HepG2 (cell line): ENCODE measurements around the gene PNKD. TPM values are rescaled to one million over a fixed set of nuclear protein-coding genes. Genes with fewer than 3 reads are reported as not detected.

Source experiments
- BORCS8-MEF2B ChIP-seq: sonication (generic); formaldehyde crosslinking; IDR thresholded peaks from 2 replicates; pipeline ENCODE4 v1.8.0; 2022; ENCODE audit warnings: mild to moderate bottlenecking, missing genetic modification reagents
- CHD4 ChIP-seq: fragments of 200-600 bp; sonication (generic); IDR thresholded peaks from 2 replicates; pipeline ENCODE4 v1.7.0; 2017; ENCODE audit warnings: mild to moderate bottlenecking, low read length, borderline replicate concordance
- NCOR1 ChIP-seq: fragments of 200-600 bp; sonication (generic); IDR thresholded peaks from 2 replicates; pipeline ENCODE4 v1.7.0; 2017; ENCODE audit warnings: antibody characterized with exemption, low read length, borderline replicate concordance
- NPAS2 ChIP-seq: sonication (generic); formaldehyde crosslinking; IDR thresholded peaks from 2 replicates; pipeline ENCODE4 v1.8.0; 2022; ENCODE audit warnings: mild to moderate bottlenecking, missing genetic modification reagents, borderline replicate concordance
- SAP130 ChIP-seq: IDR thresholded peaks from 2 replicates; pipeline ENCODE4 v1.6.1; 2016; ENCODE audit warnings: low read depth
- SMAD1 ChIP-seq: sonication (generic); formaldehyde crosslinking; IDR thresholded peaks from 2 replicates; pipeline ENCODE4 v1.4.0; 2020; ENCODE audit warnings: missing genetic modification reagents, low read depth, mild to moderate bottlenecking, borderline replicate concordance
- ZNF619 ChIP-seq: sonication (generic); formaldehyde crosslinking; IDR thresholded peaks from 2 replicates; pipeline ENCODE4 v1.4.0; 2020; ENCODE audit warnings: mild to moderate bottlenecking, missing genetic modification reagents
- ZNF749 ChIP-seq: sonication (generic); formaldehyde crosslinking; IDR thresholded peaks from 2 replicates; pipeline ENCODE4 v1.8.0; 2022; ENCODE audit warnings: mild to moderate bottlenecking, missing genetic modification reagents, moderate library complexity, borderline replicate concordance
- ZSCAN22 ChIP-seq: sonication (generic); formaldehyde crosslinking; IDR thresholded peaks from 2 replicates; pipeline ENCODE4 v1.4.0; 2020; ENCODE audit warnings: mild to moderate bottlenecking, missing genetic modification reagents
- ZSCAN31 ChIP-seq: sonication (generic); formaldehyde crosslinking; IDR thresholded peaks from 2 replicates; pipeline ENCODE4 v1.5.0; 2020; ENCODE audit warnings: low read depth, mild to moderate bottlenecking, missing genetic modification reagents
- polyA plus RNA-seq, 8 experiments: library from polyadenylated mRNA; depleted of rRNA in 3 of 8; stranded (reverse) in 7 of 8; unstranded in 1 of 8; fragments of >200 nt; fragmentation: Illumina TruSeq in 4 of 8; extraction: Trizol in 4 of 8; gene quantifications; 2 replicates each; pipeline versions ENCODE4 v1.2.1 to v1.2.3, GENCODE V29; 2011 to 2016; ENCODE audit warnings: low read depth in 4 of 8, missing spikeins in 1 of 8, mixed read lengths in 1 of 8; ENCODE audit not compliant: insufficient read depth in 1 of 8
- total RNA-seq, 5 experiments: library from RNA; depleted of rRNA; stranded (reverse); fragments of >200 nt; fragmentation: Illumina TruSeq; extraction: Trizol; gene quantifications; 2 replicates each; pipeline ENCODE4 v1.2.3, GENCODE V29; 2016; ENCODE audit warnings: low read depth in 1 of 5
- TF ChIP-seq, protein P1 (sequence below): sonication (generic); formaldehyde crosslinking; IDR thresholded peaks from 2 replicates; pipeline ENCODE4 v1.9.0; 2022; ENCODE audit warnings: low read depth, missing genetic modification reagents
- TF ChIP-seq, protein P2 (sequence below): sonication (generic); formaldehyde crosslinking; IDR thresholded peaks from 2 replicates; pipeline ENCODE4 v1.5.1; 2020; ENCODE audit warnings: mild to moderate bottlenecking, missing genetic modification reagents
- TF ChIP-seq, protein P3 (sequence below): IDR thresholded peaks from 2 replicates; pipeline ENCODE4 v1.4.0; 2020; ENCODE audit warnings: mild to moderate bottlenecking, missing genetic modification reagents
- TF ChIP-seq, protein P4 (sequence below): sonication (generic); formaldehyde crosslinking; IDR thresholded peaks from 2 replicates; pipeline ENCODE4 v1.5.1; 2020; ENCODE audit warnings: mild to moderate bottlenecking, missing genetic modification reagents, moderate library complexity

The PNKD gene
- total and polyA plus RNA-seq, 2 of the 13 experiments (the other 11 are each of a cell fraction or from before 2014, with no cell fraction given) = 55.9 to 80.4 TPM

DNA sequence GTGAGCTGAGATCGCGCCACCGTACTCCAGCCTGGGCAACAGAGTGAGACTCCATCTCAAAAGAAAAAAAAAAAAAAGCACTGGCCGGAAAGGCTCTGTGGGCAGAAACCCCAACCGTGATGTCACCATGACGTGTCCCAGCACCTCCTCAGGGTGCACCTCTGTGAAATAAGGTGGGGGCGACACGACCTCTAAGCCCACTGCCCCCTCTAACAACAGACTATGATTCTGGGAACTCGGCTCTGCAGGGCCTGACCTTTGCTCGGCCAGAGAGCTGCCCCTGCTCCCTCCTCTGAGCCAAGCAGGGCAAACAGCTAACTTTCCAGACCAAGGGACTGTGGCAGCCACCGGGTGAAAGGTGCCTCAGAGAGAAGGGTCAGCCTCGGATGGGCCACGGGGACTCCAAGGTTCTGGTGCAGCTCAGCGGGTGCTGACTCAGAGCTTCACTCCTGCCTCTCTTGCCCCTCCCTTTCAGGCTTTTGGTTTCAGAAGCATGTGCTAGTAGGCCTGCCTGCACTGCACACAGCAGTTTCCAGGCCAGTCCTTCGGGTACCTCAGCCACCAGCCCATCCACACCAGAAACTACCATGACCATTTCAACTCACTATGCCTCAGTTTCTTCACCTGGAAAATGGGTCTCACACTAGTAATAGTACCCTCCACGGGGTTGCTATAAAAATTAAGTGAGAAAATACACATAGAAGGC, 13.9 kb downstream of the PNKD start (continued):
- TF ChIP-seq, protein P1, sequence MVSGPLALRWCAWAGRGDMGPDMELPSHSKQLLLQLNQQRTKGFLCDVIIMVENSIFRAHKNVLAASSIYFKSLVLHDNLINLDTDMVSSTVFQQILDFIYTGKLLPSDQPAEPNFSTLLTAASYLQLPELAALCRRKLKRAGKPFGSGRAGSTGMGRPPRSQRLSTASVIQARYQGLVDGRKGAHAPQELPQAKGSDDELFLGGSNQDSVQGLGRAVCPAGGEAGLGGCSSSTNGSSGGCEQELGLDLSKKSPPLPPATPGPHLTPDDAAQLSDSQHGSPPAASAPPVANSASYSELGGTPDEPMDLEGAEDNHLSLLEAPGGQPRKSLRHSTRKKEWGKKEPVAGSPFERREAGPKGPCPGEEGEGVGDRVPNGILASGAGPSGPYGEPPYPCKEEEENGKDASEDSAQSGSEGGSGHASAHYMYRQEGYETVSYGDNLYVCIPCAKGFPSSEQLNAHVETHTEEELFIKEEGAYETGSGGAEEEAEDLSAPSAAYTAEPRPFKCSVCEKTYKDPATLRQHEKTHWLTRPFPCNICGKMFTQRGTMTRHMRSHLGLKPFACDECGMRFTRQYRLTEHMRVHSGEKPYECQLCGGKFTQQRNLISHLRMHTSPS (CRISPR knock-in tag) = 0 out of 2 replicates have a peak, but pooled peaks have one; percentile 25
- TF ChIP-seq BORCS8-MEF2B (no peak), NCOR1 (0 out of 2 replicates have a peak, but pooled peaks have one; percentile 10), ZSCAN22 (no peak), ZNF619 (no peak), NPAS2 (CRISPR knock-in tag) (no peak), SAP130 (no peak; the same call in none of the 2 replicates), CHD4 (0 out of 2 replicates have a peak, but pooled peaks have one; percentile 46), SMAD1 (CRISPR knock-in tag) (no peak; the same call in 1 of the 2 replicates), ZNF749 (CRISPR knock-in tag) (no peak), ZSCAN31 (CRISPR knock-in tag) (0 out of 2 replicates have a peak, but pooled peaks have one; percentile 73)
- TF ChIP-seq, protein P2, sequence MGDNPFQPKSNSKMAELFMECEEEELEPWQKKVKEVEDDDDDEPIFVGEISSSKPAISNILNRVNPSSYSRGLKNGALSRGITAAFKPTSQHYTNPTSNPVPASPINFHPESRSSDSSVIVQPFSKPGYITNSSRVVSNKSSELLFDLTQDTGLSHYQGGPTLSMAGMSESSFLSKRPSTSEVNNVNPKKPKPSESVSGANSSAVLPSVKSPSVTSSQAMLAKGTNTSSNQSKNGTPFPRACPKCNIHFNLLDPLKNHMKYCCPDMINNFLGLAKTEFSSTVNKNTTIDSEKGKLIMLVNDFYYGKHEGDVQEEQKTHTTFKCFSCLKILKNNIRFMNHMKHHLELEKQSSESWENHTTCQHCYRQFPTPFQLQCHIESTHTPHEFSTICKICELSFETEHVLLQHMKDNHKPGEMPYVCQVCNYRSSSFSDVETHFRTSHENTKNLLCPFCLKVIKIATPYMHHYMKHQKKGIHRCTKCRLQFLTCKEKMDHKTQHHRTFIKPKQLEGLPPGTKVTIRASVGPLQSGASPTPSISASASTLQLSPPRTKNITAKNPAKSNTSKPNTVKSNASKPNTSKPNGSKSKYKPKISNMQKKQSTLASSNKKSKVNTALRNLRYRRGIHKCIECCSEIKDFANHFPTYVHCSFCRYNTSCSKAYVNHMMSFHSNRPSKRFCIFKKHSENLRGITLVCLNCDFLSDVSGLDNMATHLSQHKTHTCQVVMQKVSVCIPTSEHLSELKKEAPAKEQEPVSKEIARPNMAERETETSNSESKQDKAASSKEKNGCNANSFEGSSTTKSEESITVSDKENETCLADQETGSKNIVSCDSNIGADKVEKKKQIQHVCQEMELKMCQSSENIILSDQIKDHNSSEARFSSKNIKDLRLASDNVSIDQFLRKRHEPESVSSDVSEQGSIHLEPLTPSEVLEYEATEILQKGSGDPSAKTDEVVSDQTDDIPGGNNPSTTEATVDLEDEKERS (CRISPR knock-in tag) = peak; percentile 58; the same call in 1 of the 2 replicates
- TF ChIP-seq, protein P3, sequence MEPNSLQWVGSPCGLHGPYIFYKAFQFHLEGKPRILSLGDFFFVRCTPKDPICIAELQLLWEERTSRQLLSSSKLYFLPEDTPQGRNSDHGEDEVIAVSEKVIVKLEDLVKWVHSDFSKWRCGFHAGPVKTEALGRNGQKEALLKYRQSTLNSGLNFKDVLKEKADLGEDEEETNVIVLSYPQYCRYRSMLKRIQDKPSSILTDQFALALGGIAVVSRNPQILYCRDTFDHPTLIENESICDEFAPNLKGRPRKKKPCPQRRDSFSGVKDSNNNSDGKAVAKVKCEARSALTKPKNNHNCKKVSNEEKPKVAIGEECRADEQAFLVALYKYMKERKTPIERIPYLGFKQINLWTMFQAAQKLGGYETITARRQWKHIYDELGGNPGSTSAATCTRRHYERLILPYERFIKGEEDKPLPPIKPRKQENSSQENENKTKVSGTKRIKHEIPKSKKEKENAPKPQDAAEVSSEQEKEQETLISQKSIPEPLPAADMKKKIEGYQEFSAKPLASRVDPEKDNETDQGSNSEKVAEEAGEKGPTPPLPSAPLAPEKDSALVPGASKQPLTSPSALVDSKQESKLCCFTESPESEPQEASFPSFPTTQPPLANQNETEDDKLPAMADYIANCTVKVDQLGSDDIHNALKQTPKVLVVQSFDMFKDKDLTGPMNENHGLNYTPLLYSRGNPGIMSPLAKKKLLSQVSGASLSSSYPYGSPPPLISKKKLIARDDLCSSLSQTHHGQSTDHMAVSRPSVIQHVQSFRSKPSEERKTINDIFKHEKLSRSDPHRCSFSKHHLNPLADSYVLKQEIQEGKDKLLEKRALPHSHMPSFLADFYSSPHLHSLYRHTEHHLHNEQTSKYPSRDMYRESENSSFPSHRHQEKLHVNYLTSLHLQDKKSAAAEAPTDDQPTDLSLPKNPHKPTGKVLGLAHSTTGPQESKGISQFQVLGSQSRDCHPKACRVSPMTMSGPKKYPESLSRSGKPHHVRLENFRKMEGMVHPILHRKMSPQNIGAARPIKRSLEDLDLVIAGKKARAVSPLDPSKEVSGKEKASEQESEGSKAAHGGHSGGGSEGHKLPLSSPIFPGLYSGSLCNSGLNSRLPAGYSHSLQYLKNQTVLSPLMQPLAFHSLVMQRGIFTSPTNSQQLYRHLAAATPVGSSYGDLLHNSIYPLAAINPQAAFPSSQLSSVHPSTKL = no peak; the same call in 1 of the 2 replicates
- TF ChIP-seq, protein P4, sequence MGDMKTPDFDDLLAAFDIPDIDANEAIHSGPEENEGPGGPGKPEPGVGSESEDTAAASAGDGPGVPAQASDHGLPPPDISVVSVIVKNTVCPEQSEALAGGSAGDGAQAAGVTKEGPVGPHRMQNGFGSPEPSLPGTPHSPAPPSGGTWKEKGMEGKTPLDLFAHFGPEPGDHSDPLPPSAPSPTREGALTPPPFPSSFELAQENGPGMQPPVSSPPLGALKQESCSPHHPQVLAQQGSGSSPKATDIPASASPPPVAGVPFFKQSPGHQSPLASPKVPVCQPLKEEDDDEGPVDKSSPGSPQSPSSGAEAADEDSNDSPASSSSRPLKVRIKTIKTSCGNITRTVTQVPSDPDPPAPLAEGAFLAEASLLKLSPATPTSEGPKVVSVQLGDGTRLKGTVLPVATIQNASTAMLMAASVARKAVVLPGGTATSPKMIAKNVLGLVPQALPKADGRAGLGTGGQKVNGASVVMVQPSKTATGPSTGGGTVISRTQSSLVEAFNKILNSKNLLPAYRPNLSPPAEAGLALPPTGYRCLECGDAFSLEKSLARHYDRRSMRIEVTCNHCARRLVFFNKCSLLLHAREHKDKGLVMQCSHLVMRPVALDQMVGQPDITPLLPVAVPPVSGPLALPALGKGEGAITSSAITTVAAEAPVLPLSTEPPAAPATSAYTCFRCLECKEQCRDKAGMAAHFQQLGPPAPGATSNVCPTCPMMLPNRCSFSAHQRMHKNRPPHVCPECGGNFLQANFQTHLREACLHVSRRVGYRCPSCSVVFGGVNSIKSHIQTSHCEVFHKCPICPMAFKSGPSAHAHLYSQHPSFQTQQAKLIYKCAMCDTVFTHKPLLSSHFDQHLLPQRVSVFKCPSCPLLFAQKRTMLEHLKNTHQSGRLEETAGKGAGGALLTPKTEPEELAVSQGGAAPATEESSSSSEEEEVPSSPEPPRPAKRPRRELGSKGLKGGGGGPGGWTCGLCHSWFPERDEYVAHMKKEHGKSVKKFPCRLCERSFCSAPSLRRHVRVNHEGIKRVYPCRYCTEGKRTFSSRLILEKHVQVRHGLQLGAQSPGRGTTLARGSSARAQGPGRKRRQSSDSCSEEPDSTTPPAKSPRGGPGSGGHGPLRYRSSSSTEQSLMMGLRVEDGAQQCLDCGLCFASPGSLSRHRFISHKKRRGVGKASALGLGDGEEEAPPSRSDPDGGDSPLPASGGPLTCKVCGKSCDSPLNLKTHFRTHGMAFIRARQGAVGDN (CRISPR knock-in tag) = peak; percentile 91
